A549 (cell line): Measurements from ENCODE around the gene RAB27A.

Experiments
- CBX2 ChIP-seq: fragments of 200-600 bp; sonication (generic); IDR thresholded peaks from 2 replicates; pipeline ENCODE4 v1.6.1; 2016; ENCODE audit warnings: low read depth, mild to moderate bottlenecking, borderline replicate concordance
- CEBPB ChIP-seq, 2 experiments: fragments of >200 bp in 1 of 2; sonication (Bioruptor Twin) in 1 of 2; formaldehyde crosslinking in 1 of 2; IDR thresholded peaks; 2 replicates each; pipeline ENCODE4 v1.6.1; 2012 to 2016
- EP300 ChIP-seq, 2 experiments: fragments of >200 bp; sonication (Bioruptor Twin); formaldehyde crosslinking; IDR thresholded peaks; 2 replicates in 1 of 2; 3 replicates in 1 of 2; pipeline ENCODE4 v1.6.1; 2016 to 2017
- NFE2L2 ChIP-seq: fragments of 150-350 bp; conservative IDR thresholded peaks from 2 replicates; pipeline ENCODE4 v1.6.1; 2014; ENCODE audit warnings: low read length
- POLR2A ChIP-seq: IDR thresholded peaks from 2 replicates; pipeline ENCODE4 v1.6.1; 2012; ENCODE audit warnings: mild to moderate bottlenecking, low read length
- SMC3 ChIP-seq: fragments of >200 bp; sonication (Bioruptor Twin); formaldehyde crosslinking; IDR thresholded peaks from 3 replicates; pipeline ENCODE4 v1.6.1; 2018; ENCODE audit warnings: inconsistent platforms
- TF ChIP-seq, protein P1 (sequence below): fragments of >200 bp; sonication (Bioruptor Twin); formaldehyde crosslinking; IDR thresholded peaks from 3 replicates; pipeline ENCODE4 v1.5.1; 2016

GRCh38 chr15:55197719-55198118 is 91.9 kb downstream of the RAB27A start:
- TF ChIP-seq, protein P1, sequence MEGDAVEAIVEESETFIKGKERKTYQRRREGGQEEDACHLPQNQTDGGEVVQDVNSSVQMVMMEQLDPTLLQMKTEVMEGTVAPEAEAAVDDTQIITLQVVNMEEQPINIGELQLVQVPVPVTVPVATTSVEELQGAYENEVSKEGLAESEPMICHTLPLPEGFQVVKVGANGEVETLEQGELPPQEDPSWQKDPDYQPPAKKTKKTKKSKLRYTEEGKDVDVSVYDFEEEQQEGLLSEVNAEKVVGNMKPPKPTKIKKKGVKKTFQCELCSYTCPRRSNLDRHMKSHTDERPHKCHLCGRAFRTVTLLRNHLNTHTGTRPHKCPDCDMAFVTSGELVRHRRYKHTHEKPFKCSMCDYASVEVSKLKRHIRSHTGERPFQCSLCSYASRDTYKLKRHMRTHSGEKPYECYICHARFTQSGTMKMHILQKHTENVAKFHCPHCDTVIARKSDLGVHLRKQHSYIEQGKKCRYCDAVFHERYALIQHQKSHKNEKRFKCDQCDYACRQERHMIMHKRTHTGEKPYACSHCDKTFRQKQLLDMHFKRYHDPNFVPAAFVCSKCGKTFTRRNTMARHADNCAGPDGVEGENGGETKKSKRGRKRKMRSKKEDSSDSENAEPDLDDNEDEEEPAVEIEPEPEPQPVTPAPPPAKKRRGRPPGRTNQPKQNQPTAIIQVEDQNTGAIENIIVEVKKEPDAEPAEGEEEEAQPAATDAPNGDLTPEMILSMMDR: no peak
- TF ChIP-seq EP300 (IDR thresholded peaks at IDR 0.05) (no peak), SMC3 (no peak), NFE2L2 (no peak), POLR2A (no peak), CEBPB (IDR thresholded peaks at IDR 0.05) (no peak), CBX2 (no peak)
